OCI-LY7 (cell line): ENCODE measurements around the gene MAPT. TPM values are rescaled to one million over a fixed set of nuclear protein-coding genes. Genes with fewer than 3 reads are reported as not detected.

Experiments used
- BruUV-seq: library from RNA; stranded (reverse); fragments of 400-500 nt; replicated peaks from 2 replicates; lab custom pipeline; 2021; lab: Mats Ljungman, UMichigan
- CTCF ChIA-PET: fragments of 300-600 bp; sonication (Branson Sonifier 250); formaldehyde crosslinking; loops from one replicate; lab custom pipeline; 2022; ENCODE audit warnings: antibody characterized with exemption; ENCODE audit not compliant: unreplicated experiment; lab: Charles Lee
- POLR2A ChIA-PET: fragments of 300-600 bp; sonication (Branson Sonifier 250); formaldehyde crosslinking; loops from one replicate; lab custom pipeline; 2022; ENCODE audit warnings: antibody characterized with exemption; lab: Charles Lee
- DNase-seq: peaks from one replicate; pipeline ENCODE4 v3.0.0-alpha.2; 2015; ENCODE audit warnings: low spot score
- H2AFZ ChIP-seq: fragments of 200-600 bp; sonication (generic), shearing (Covaris generic); 2 replicates; pipeline ENCODE4 v1.6.1; 2014; ENCODE audit warnings: mild to moderate bottlenecking, antibody characterized with exemption, low read length, moderate library complexity
- H3K27ac ChIP-seq: fragments of 200-600 bp; sonication (generic); 2 replicates; pipeline ENCODE4 v1.5.1; 2014; ENCODE audit warnings: mixed run types, low read depth, mild to moderate bottlenecking, moderate library complexity, low read length, inconsistent platforms; ENCODE audit not compliant: poor library complexity, severe bottlenecking
- H3K36me3 ChIP-seq: fragments of 200-600 bp; sonication (generic); 2 replicates; pipeline ENCODE4 v1.6.1; 2014; ENCODE audit warnings: mild to moderate bottlenecking, antibody characterized with exemption, low read length, moderate library complexity, mixed read lengths; ENCODE audit not compliant: insufficient read depth
- H3K4me1 ChIP-seq: fragments of 200-600 bp; sonication (generic); 2 replicates; pipeline ENCODE4 v1.5.1; 2014; ENCODE audit warnings: mild to moderate bottlenecking, low read length; ENCODE audit not compliant: insufficient read depth, poor library complexity, severe bottlenecking
- H3K4me2 ChIP-seq: fragments of 200-600 bp; sonication (generic); 2 replicates; pipeline ENCODE4 v1.6.1; 2014; ENCODE audit warnings: mild to moderate bottlenecking, low read length
- H3K4me3 ChIP-seq: fragments of 200-600 bp; sonication (generic); 2 replicates; pipeline ENCODE4 v1.5.1; 2014; ENCODE audit warnings: mild to moderate bottlenecking, low read depth, low read length; ENCODE audit not compliant: poor library complexity, severe bottlenecking
- H3K79me2 ChIP-seq: fragments of 200-600 bp; sonication (generic); 2 replicates; pipeline ENCODE4 v1.6.1; 2016; ENCODE audit warnings: low read depth, mild to moderate bottlenecking, low read length, moderate library complexity, mixed read lengths; ENCODE audit not compliant: insufficient read depth
- H3K9me2 ChIP-seq: fragments of 200-600 bp; sonication (generic); 2 replicates; pipeline ENCODE4 v1.6.1; 2016; ENCODE audit warnings: mild to moderate bottlenecking, low read length, mixed read lengths; ENCODE audit not compliant: insufficient read depth
- H3K9me3 ChIP-seq: fragments of 200-600 bp; sonication (generic); 2 replicates; pipeline ENCODE4 v1.6.1; 2014; ENCODE audit warnings: mild to moderate bottlenecking, mixed run types, low read length, mixed read lengths
- H4K20me1 ChIP-seq: fragments of 200-600 bp; sonication (generic); 2 replicates; pipeline ENCODE4 v1.6.1; 2014; ENCODE audit warnings: mild to moderate bottlenecking, antibody characterized with exemption, low read length, moderate library complexity, mixed read lengths; ENCODE audit not compliant: insufficient read depth
- CTCF ChIP-seq: fragments of 200-600 bp; sonication (generic); conservative IDR thresholded peaks from 2 replicates; pipeline ENCODE4 v1.5.1; 2014; ENCODE audit warnings: mild to moderate bottlenecking, antibody characterized with exemption, low read length, moderate library complexity, mixed read lengths
- EZH2phosphoT487 ChIP-seq: fragments of 200-600 bp; sonication (generic); IDR thresholded peaks from 2 replicates; pipeline ENCODE4 v1.6.1; 2018; ENCODE audit warnings: low read depth, borderline replicate concordance, mild to moderate bottlenecking, mixed run types, antibody characterized with exemption, low read length, moderate library complexity, mixed read lengths
- intact Hi-C: fragments of 100-400 bp; cut with micrococcal nuclease; formaldehyde crosslinking; loops from one replicate; pipeline ENCODE4 v1.10.0; 2022; ENCODE audit not compliant: unreplicated experiment
- total RNA-seq, 2 experiments: library from RNA; depleted of rRNA in 1 of 2; stranded (reverse); fragments of >200 nt in 1 of 2; shearing (Covaris generic) in 1 of 2; gene quantifications; 2 replicates each; pipeline ENCODE4 v1.2.3, GENCODE V29; 2014 to 2022

Gene MAPT
- total RNA-seq, 2 experiments from 2014 or later, result 0.44 TPM; not detected in 1

- intact Hi-C loops, result no loop called here
- H3K36me3 ChIP-seq, result no peaks in the 10 kb centered on the region
- H3K4me3 ChIP-seq, result no peak overlapping the region
- H3K4me1 ChIP-seq, result no peaks in the 10 kb centered on the region
- no peaks in the 10 kb centered on the region for H3K79me2 ChIP-seq
- TF ChIP-seq CTCF (no peak), EZH2phosphoT487 (no peak)
- ChIA-PET POLR2A (interaction anchor here (0.5 kb wide), 1 partner anchor 656 kb away, joined by 3 read pairs; no protein-coding TSS in a partner anchor), CTCF (no interaction called here)
- no TSS peak for BruUV-seq
- no peaks in the 10 kb centered on the region for H4K20me1 ChIP-seq
- H3K9me3 ChIP-seq, result no peaks in the 10 kb centered on the region
- no peak overlapping the region for H2AFZ ChIP-seq
- H3K4me2 ChIP-seq, result no peak overlapping the region
- DNase-seq, result no peak
- H3K27ac ChIP-seq, result no peak overlapping the region
- no peaks in the 10 kb centered on the region for H3K9me2 ChIP-seq
Measured at GRCh38 chr17:45850468-45850867, 43.9 kb upstream of the MAPT start.

DNA sequence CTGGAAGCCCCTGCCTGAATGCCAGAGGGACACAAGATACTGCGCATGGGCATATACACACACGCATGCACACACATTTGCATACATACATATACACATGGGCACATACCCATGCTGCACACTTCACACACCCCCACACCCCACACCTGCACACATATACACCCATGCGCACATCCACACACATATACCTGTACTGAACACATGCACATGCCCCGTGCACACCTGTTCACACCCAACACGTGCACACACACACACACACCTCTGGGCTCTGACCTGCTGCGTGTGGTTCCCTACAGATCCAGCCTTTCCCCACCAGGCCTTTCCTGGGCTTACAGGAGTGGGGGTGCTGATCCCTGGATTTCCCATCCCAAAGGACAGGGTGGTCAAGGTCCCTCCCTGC, 43.3 kb upstream of the MAPT start:
- Histone ChIP-seq H3K36me3 (no peaks in the 10 kb centered on the region), H4K20me1 (no peaks in the 10 kb centered on the region), H3K4me1 (no peaks in the 10 kb centered on the region), H3K79me2 (no peaks in the 10 kb centered on the region), H3K4me2 (no peak overlapping the region), H3K27ac (no peak overlapping the region), H2AFZ (no peak overlapping the region), H3K4me3 (no peak overlapping the region), H3K9me3 (no peaks in the 10 kb centered on the region), H3K9me2 (no peaks in the 10 kb centered on the region)
- TF ChIP-seq CTCF (no peak), EZH2phosphoT487 (no peak)
- ChIA-PET POLR2A (no interaction called here), CTCF (no interaction called here)
- no TSS peak for BruUV-seq
- no peak for DNase-seq
- intact Hi-C loops, result no loop called here

- no TSS peak for BruUV-seq
- Histone ChIP-seq H2AFZ (no peak overlapping the region), H3K9me3 (no peaks in the 10 kb centered on the region), H3K36me3 (no peaks in the 10 kb centered on the region), H3K27ac (no peak overlapping the region), H3K4me3 (no peak overlapping the region), H3K9me2 (no peaks in the 10 kb centered on the region), H3K4me2 (no peak overlapping the region), H3K4me1 (no peaks in the 10 kb centered on the region), H3K79me2 (no peaks in the 10 kb centered on the region), H4K20me1 (no peaks in the 10 kb centered on the region)
- ChIA-PET CTCF (no interaction called here), POLR2A (no interaction called here)
- DNase-seq, result no peak
- intact Hi-C loops, result no loop called here
- TF ChIP-seq CTCF (no peak), EZH2phosphoT487 (no peak)
Measured at GRCh38 chr17:45851464-45851863, 42.9 kb upstream of the MAPT start.
